Vagina (tissue), 2 donors: ENCODE measurements around the gene NFAM1. TPM values are rescaled to one million over a fixed set of nuclear protein-coding genes. Genes with fewer than 3 reads are reported as not detected.

Source experiments
- DNase-seq, 2 donors: peaks; one replicate each; pipeline ENCODE4 v3.0.0-alpha.2; 2017; ENCODE audit errors: extremely low spot score in 2 of 2
- H3K27ac ChIP-seq: fragments of 200-600 bp; sonication (generic); one replicate; pipeline ENCODE4 v1.5.1; 2019
- H3K27me3 ChIP-seq: fragments of 200-600 bp; sonication (generic); one replicate; pipeline ENCODE4 v1.5.1; 2019
- H3K36me3 ChIP-seq, 2 donors: fragments of 200-600 bp; sonication (generic); one replicate each; pipeline ENCODE4 v1.5.1; 2017 to 2019
- H3K4me1 ChIP-seq: fragments of 200-600 bp; sonication (generic); one replicate; pipeline ENCODE4 v1.5.1; 2019
- H3K4me3 ChIP-seq, 2 donors: fragments of 200-600 bp; sonication (generic); 1 replicate in 1 of 2; 2 replicates in 1 of 2; pipeline ENCODE4 v1.5.1; 2016 to 2019
- H3K9me3 ChIP-seq: fragments of 200-600 bp; sonication (generic); one replicate; pipeline ENCODE4 v1.5.1; 2019
- CTCF ChIP-seq, 3 experiments: fragments of 450-650 bp in 2 of 3; fragments of 200-600 bp in 1 of 3; sonication (generic) in 1 of 3; IDR thresholded peaks; one replicate each; pipeline ENCODE4 v1.5.1; 2017 to 2019; ENCODE audit warnings: antibody characterized with exemption in 3 of 3, mild to moderate bottlenecking in 2 of 3, moderate library complexity in 2 of 3
- POLR2A ChIP-seq, 2 donors: fragments of 450-650 bp; IDR thresholded peaks; one replicate each; pipeline ENCODE4 v1.6.1; 2017; ENCODE audit warnings: antibody characterized with exemption in 2 of 2, mild to moderate bottlenecking in 2 of 2, moderate library complexity in 2 of 2
- POLR2AphosphoS5 ChIP-seq, 2 donors: sonication (generic); formaldehyde crosslinking; IDR thresholded peaks; one replicate each; pipeline ENCODE4 v1.9.0; 2017; ENCODE audit warnings: antibody characterized with exemption in 2 of 2, mild to moderate bottlenecking in 2 of 2, low read depth in 1 of 2; ENCODE audit not compliant: insufficient read depth in 1 of 2
- intact Hi-C: fragments of 100-400 bp; cut with DNase I; formaldehyde crosslinking; loops from one replicate; pipeline ENCODE4 v1.15.1; 2023
- total RNA-seq: library from RNA; depleted of rRNA; stranded (reverse); fragments of >200 nt; gene quantifications from one replicate; pipeline ENCODE4 v1.2.3, GENCODE V29; 2016

NFAM1 gene
- total RNA-seq, 1 donor from 2014 or later: 1.7 TPM

- H3K27me3 ChIP-seq: no peaks in the 10 kb centered on the region
- H3K36me3 ChIP-seq: no peaks in the 10 kb centered on the region
- H3K9me3 ChIP-seq: no peaks in the 10 kb centered on the region
- H3K4me3 ChIP-seq: no peak overlapping the region
- H3K27ac ChIP-seq: no peak overlapping the region
- DNase-seq: no peak
- no peaks in the 10 kb centered on the region for H3K4me1 ChIP-seq
- TF ChIP-seq POLR2A (IDR thresholded peaks at IDR 0.05): no peak
- no peak for TF ChIP-seq CTCF (IDR thresholded peaks at IDR 0.05)
- no peak for TF ChIP-seq POLR2AphosphoS5 (IDR thresholded peaks at IDR 0.05; ENCODE audit: insufficient read depth in 1 of 2, low read depth in 1 of 2)
- intact Hi-C loops: no loop called here
These were observed 27.3 kb upstream of the NFAM1 start for GRCh38 chr22:42459287-42460063.

DNA sequence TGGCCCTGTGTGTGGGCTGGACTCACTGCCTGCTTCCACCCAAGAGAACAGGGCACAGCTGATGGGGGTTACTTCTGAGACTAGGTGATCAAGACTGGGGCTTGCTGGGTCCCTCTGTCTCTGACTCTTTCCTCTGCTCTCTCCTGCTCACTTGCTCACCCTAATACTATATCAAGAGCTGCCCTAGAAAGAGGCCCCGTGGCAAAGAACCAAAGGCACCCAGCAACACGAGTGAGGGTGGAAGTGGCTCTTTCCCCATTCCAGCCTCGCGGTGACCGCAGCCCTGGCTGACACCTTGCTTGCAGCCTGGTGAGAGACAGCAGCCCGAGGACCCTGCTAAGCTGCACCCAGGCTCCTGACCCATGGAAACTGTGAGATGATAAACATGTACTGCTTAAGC lies 20.7 kb upstream of the NFAM1 start:
- Histone ChIP-seq H3K36me3 (no peaks in the 10 kb centered on the region), H3K27me3 (no peaks in the 10 kb centered on the region), H3K9me3 (no peaks in the 10 kb centered on the region), H3K27ac (no peak overlapping the region), H3K4me3 (no peak overlapping the region), H3K4me1 (no peaks in the 10 kb centered on the region)
- DNase-seq: no peak
- no peak for TF ChIP-seq POLR2A (IDR thresholded peaks at IDR 0.05)
- TF ChIP-seq CTCF (IDR thresholded peaks at IDR 0.05): no peak
- no peak for TF ChIP-seq POLR2AphosphoS5 (IDR thresholded peaks at IDR 0.05; ENCODE audit: insufficient read depth in 1 of 2, low read depth in 1 of 2)
- intact Hi-C loops: no loop called here

DNA sequence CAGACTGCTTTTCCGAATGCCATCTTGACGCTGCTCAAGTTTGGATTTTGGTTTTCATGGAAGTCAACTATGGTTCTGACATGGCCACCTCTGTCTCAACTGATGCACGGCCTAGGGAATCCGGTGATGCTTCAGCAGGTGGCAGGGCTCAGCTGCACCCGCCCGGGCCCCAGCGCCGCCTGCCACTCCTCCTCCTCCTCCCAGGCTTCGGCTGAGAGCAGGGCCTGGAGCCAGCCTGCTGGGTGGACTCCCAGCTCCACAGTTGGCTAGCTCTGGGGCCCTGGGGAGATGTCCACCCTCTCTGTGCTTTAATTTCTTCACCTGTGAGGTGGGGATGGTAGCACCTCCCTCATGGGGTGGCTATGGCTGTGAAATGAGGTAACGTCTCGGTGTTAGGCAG lies 20.3 kb upstream of the NFAM1 start:
- TF ChIP-seq POLR2AphosphoS5 (IDR thresholded peaks at IDR 0.05; ENCODE audit: insufficient read depth in 1 of 2, low read depth in 1 of 2): no peak
- TF ChIP-seq POLR2A (IDR thresholded peaks at IDR 0.05): no peak
- no peak for TF ChIP-seq CTCF (IDR thresholded peaks at IDR 0.05)
- H3K27me3 ChIP-seq: no peaks in the 10 kb centered on the region
- DNase-seq: no peak
- no peak overlapping the region for H3K27ac ChIP-seq
- no peaks in the 10 kb centered on the region for H3K36me3 ChIP-seq
- intact Hi-C loops: no loop called here
- H3K4me3 ChIP-seq: no peak overlapping the region
- no peaks in the 10 kb centered on the region for H3K9me3 ChIP-seq
- no peaks in the 10 kb centered on the region for H3K4me1 ChIP-seq

DNA sequence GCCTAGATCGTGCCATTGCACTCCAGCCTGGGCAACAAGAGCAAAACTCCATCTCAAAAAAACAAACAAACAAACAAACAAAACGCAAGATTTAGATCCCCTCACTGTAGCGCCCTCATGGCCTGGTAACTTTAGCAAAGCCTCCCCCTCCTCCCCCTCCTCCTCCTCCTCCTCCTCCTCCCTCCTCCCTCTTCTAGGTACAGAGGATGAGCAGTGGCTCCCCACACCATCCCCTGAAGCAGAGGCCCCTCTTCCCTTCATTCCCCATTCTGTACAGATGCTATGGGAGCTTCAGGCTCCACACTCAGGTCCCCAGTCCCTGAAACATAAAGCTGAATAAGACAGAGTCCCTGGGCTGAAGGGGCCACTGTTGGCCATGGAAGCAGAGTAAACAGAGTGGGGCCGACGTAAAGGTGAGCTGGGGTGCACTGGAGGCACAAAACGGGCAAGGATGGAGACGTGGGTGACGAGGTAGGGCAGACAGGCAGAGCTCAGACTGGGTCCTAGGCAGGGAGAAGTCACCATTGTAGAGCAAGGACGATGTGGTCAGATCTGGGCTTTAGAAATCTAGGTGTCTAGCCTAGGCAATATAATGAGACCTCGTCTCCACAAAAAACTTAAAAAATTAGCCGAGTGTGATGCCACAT lies 19.4 kb upstream of the NFAM1 start:
- Histone ChIP-seq H3K9me3 (no peaks in the 10 kb centered on the region), H3K27me3 (no peaks in the 10 kb centered on the region), H3K4me3 (no peak overlapping the region), H3K36me3 (no peaks in the 10 kb centered on the region), H3K27ac (no peak overlapping the region), H3K4me1 (no peaks in the 10 kb centered on the region)
- no peak for DNase-seq
- intact Hi-C loops: no loop called here
- TF ChIP-seq POLR2A (IDR thresholded peaks at IDR 0.05) (no peak), CTCF (IDR thresholded peaks at IDR 0.05) (no peak)

GRCh38 chr22:42450862-42451261 lies 18.7 kb upstream of the NFAM1 start:
- no peak overlapping the region for H3K27ac ChIP-seq
- H3K27me3 ChIP-seq: no peaks in the 10 kb centered on the region
- no peaks in the 10 kb centered on the region for H3K4me1 ChIP-seq
- no peaks in the 10 kb centered on the region for H3K36me3 ChIP-seq
- DNase-seq: no peak
- no peaks in the 10 kb centered on the region for H3K9me3 ChIP-seq
- intact Hi-C loops: no loop called here
- no peak overlapping the region for H3K4me3 ChIP-seq
- TF ChIP-seq POLR2AphosphoS5 (IDR thresholded peaks at IDR 0.05; ENCODE audit: insufficient read depth in 1 of 2, low read depth in 1 of 2): no peak
- TF ChIP-seq POLR2A (IDR thresholded peaks at IDR 0.05): no peak
- no peak for TF ChIP-seq CTCF (IDR thresholded peaks at IDR 0.05)
